HEK293 (cell line): ENCODE results near the gene YPEL4.

Experiments used
- CTCF ChIA-PET: fragments of 350-600 bp; formaldehyde crosslinking; extraction: SDS; loops from one replicate; lab custom pipeline; 2021; ENCODE audit warnings: antibody characterized with exemption; lab: Yijun Ruan, JAX
- POLR2A ChIA-PET: fragments of 300-600 bp; formaldehyde crosslinking; extraction: SDS; loops from one replicate; lab custom pipeline; 2020; ENCODE audit warnings: antibody characterized with exemption, inconsistent platforms; lab: Yijun Ruan, JAX
- H3K27ac ChIP-seq: fragments of 200-500 bp; sonication (Bioruptor generic); 2 replicates; pipeline ENCODE4 v1.5.1; 2014; ENCODE audit warnings: low read depth, low read length, control low read depth, inconsistent platforms; ENCODE audit errors: extremely low read depth
- H3K36me3 ChIP-seq, 2 experiments: fragments of 200-500 bp in 1 of 2; sonication (Bioruptor generic) in 1 of 2; 1 replicate in 1 of 2; 2 replicates in 1 of 2; pipeline ENCODE4 v1.5.1; 2014 to 2017; ENCODE audit warnings: inconsistent platforms in 2 of 2, low read length in 2 of 2; ENCODE audit not compliant: control insufficient read depth in 2 of 2, insufficient read depth in 1 of 2
- H3K4me1 ChIP-seq: fragments of 200-500 bp; sonication (Bioruptor generic); 2 replicates; pipeline ENCODE4 v1.5.1; 2014; ENCODE audit warnings: mild to moderate bottlenecking, low read length, inconsistent platforms; ENCODE audit not compliant: control insufficient read depth, insufficient read depth
- H3K4me3 ChIP-seq: 2 replicates; pipeline ENCODE4 v1.5.1; 2011; ENCODE audit warnings: low read depth, mild to moderate bottlenecking, control low read depth, low read length, moderate library complexity
- H3K9me3 ChIP-seq: fragments of 200-500 bp; sonication (Bioruptor generic); 2 replicates; pipeline ENCODE4 v1.5.1; 2014; ENCODE audit warnings: low read depth, low read length, inconsistent platforms; ENCODE audit not compliant: control insufficient read depth, insufficient read depth
- WT1 ChIP-seq: fragments of 450-650 bp; formaldehyde crosslinking; IDR thresholded peaks from 2 replicates; pipeline ENCODE4 v1.5.1; 2016; ENCODE audit warnings: missing biosample characterization, missing genetic modification characterization
- YY2 ChIP-seq: fragments of 450-650 bp; formaldehyde crosslinking; IDR thresholded peaks from 2 replicates; pipeline ENCODE4 v1.5.1; 2016; ENCODE audit warnings: missing biosample characterization, missing genetic modification characterization
- ZBTB1 ChIP-seq: fragments of 450-650 bp; formaldehyde crosslinking; IDR thresholded peaks from 2 replicates; pipeline ENCODE4 v1.5.1; 2016; ENCODE audit warnings: missing biosample characterization, missing genetic modification characterization
- ZEB2 ChIP-seq: fragments of 450-650 bp; formaldehyde crosslinking; IDR thresholded peaks from 2 replicates; pipeline ENCODE4 v1.5.1; 2016; ENCODE audit warnings: missing biosample characterization, missing genetic modification characterization
- ZNF148 ChIP-seq: fragments of 450-650 bp; formaldehyde crosslinking; IDR thresholded peaks from 2 replicates; pipeline ENCODE4 v1.5.0; 2017; ENCODE audit warnings: missing biosample characterization, missing genetic modification characterization, borderline replicate concordance
- ZNF248 ChIP-seq: fragments of 450-650 bp; formaldehyde crosslinking; IDR thresholded peaks from 2 replicates; pipeline ENCODE4 v1.5.1; 2017; ENCODE audit warnings: missing biosample characterization, missing genetic modification characterization
- ZNF274 ChIP-seq, 2 experiments: fragments of 200-500 bp in 1 of 2; fragments of 450-650 bp in 1 of 2; sonication (Bioruptor generic) in 1 of 2; formaldehyde crosslinking in 1 of 2; IDR thresholded peaks; 2 replicates each; pipeline versions ENCODE4 v1.5.1 to v1.6.1; 2014 to 2016; ENCODE audit warnings: borderline replicate concordance in 1 of 2, inconsistent platforms in 1 of 2, low read length in 1 of 2, missing biosample characterization in 1 of 2, missing genetic modification characterization in 1 of 2
- ZNF324 ChIP-seq: fragments of 450-650 bp; formaldehyde crosslinking; IDR thresholded peaks from 2 replicates; pipeline ENCODE4 v1.5.1; 2016; ENCODE audit warnings: missing biosample characterization, missing genetic modification characterization
- ZNF398 ChIP-seq: fragments of 450-650 bp; formaldehyde crosslinking; IDR thresholded peaks from 2 replicates; pipeline ENCODE4 v1.5.1; 2017; ENCODE audit warnings: missing biosample characterization, missing genetic modification characterization
- ZNF426 ChIP-seq: fragments of 450-650 bp; formaldehyde crosslinking; IDR thresholded peaks from 2 replicates; pipeline ENCODE4 v1.5.1; 2017; ENCODE audit warnings: missing biosample characterization, missing genetic modification characterization, mild to moderate bottlenecking, inconsistent platforms, moderate library complexity
- ZNF521 ChIP-seq: fragments of 450-650 bp; formaldehyde crosslinking; IDR thresholded peaks from 2 replicates; pipeline ENCODE4 v1.5.1; 2017; ENCODE audit warnings: missing biosample characterization, mild to moderate bottlenecking, missing genetic modification characterization
- ZNF561 ChIP-seq: fragments of 450-650 bp; IDR thresholded peaks from 2 replicates; pipeline ENCODE4 v1.5.1; 2018; ENCODE audit warnings: missing biosample characterization, missing genetic modification characterization, borderline replicate concordance
- ZNF629 ChIP-seq: fragments of 450-650 bp; formaldehyde crosslinking; IDR thresholded peaks from 2 replicates; pipeline ENCODE4 v1.5.1; 2017; ENCODE audit warnings: missing biosample characterization, missing genetic modification characterization
- ZNF658 ChIP-seq: fragments of 450-650 bp; formaldehyde crosslinking; IDR thresholded peaks from 2 replicates; pipeline ENCODE4; 2016; ENCODE audit warnings: missing biosample characterization, missing genetic modification characterization
- ZXDB ChIP-seq: fragments of 450-650 bp; formaldehyde crosslinking; IDR thresholded peaks from 2 replicates; pipeline ENCODE4 v1.5.1; 2016; ENCODE audit warnings: missing biosample characterization, missing genetic modification characterization
- TF ChIP-seq, protein P1 (sequence below): fragments of 450-650 bp; formaldehyde crosslinking; IDR thresholded peaks from 2 replicates; pipeline ENCODE4 v1.5.1; 2016; ENCODE audit warnings: missing biosample characterization, missing genetic modification characterization
- TF ChIP-seq, protein P2 (sequence below): fragments of 450-650 bp; formaldehyde crosslinking; IDR thresholded peaks from 2 replicates; pipeline ENCODE4 v1.5.1; 2016; ENCODE audit warnings: missing biosample characterization, missing genetic modification characterization
- TF ChIP-seq, protein P3 (sequence below): fragments of 450-650 bp; formaldehyde crosslinking; conservative IDR thresholded peaks from 2 replicates; pipeline ENCODE4 v1.5.1; 2016; ENCODE audit warnings: low read depth, missing biosample characterization, missing genetic modification characterization

Gene YPEL4

DNA sequence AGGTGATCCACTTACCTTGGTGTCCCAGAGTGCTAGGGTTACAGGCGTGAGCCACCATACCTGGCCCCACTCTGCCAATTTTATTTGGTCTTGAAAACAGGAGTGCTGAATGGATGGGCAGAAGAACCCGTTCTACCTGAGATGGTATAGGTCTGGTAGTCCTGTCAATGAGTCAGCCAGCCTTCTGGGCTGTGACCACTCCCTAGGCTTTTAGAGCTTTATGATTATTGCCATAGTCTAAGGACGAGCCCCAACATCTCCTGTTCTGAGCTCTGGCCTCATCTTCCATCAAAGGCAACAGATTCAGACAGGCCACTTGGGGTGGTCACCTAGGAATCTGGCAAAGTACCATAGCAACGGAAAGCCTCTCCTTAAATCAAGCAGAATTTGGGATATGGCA, 29.7 kb upstream of the YPEL4 start (continued):
- TF ChIP-seq, protein P1, sequence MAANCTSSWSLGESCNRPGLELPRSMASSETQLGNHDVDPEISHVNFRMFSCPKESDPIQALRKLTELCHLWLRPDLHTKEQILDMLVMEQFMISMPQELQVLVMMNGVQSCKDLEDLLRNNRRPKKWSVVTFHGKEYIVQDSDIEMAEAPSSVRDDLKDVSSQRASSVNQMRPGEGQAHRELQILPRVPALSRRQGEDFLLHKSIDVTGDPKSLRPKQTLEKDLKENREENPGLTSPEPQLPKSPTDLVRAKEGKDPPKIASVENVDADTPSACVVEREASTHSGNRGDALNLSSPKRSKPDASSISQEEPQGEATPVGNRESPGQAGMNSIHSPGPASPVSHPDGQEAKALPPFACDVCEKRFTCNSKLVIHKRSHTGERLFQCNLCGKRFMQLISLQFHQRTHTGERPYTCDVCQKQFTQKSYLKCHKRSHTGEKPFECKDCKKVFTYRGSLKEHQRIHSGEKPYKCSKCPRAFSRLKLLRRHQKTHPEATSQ (tag by site-specific recombination): no peak
- no peak for TF ChIP-seq ZNF248 (tag by site-specific recombination)

DNA sequence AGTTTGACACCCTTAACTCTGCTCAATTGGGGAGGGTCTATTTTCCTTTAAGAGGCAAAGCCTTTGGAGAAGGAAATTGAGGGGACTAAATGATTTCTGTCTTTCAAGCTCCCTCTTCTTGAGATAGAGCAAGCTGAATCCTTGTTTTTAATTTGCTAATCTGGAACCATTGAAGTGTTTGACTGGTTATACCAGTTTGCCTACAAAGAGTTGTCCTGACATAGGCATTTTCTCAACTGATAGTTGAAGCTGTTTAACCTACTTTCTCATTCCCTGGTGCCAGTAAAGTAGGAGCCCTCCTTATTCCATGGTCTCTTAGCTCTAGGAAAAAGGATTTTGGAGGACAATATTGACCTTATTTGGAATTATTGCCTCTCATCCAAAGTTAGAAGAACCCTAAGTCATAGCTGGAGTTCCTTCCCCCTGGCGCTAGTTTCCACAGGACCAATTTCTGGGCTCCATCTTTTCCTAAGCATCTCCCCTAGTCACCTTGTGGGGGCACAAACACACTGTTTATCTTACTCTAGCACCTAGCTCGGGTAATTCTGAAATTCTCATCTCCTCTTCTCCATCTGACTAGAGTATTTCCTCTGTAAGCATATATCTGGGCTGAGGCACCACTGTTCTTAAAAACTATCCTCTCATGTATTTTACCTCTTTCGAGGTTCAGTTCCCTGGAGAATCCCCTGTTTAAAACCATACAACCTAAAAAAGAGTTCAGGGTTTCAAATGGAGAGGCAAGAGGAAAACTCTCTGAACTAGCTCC, 25.6 kb upstream of the YPEL4 start:
- TF ChIP-seq WT1 (no peak), ZEB2 (tag by site-specific recombination) (no peak), ZBTB1 (no peak), ZNF561 (no peak), YY2 (no peak), ZNF521 (tag by site-specific recombination) (no peak), ZNF426 (tag by site-specific recombination) (no peak), ZNF629 (tag by site-specific recombination) (no peak), ZXDB (tag by site-specific recombination) (no peak), ZNF324 (no peak), ZNF274 (IDR thresholded peaks at IDR 0.05; ENCODE audit: low read length) (no peak), ZNF274 (tag by site-specific recombination; IDR thresholded peaks at IDR 0.05; ENCODE audit: borderline replicate concordance) (no peak), ZNF398 (tag by site-specific recombination) (no peak), ZNF148 (no peak), ZNF658 (no peak)
- TF ChIP-seq, protein P2, sequence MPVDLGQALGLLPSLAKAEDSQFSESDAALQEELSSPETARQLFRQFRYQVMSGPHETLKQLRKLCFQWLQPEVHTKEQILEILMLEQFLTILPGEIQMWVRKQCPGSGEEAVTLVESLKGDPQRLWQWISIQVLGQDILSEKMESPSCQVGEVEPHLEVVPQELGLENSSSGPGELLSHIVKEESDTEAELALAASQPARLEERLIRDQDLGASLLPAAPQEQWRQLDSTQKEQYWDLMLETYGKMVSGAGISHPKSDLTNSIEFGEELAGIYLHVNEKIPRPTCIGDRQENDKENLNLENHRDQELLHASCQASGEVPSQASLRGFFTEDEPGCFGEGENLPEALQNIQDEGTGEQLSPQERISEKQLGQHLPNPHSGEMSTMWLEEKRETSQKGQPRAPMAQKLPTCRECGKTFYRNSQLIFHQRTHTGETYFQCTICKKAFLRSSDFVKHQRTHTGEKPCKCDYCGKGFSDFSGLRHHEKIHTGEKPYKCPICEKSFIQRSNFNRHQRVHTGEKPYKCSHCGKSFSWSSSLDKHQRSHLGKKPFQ (tag by site-specific recombination): no peak
- TF ChIP-seq, protein P1 (tag by site-specific recombination): no peak
- TF ChIP-seq, protein P3, sequence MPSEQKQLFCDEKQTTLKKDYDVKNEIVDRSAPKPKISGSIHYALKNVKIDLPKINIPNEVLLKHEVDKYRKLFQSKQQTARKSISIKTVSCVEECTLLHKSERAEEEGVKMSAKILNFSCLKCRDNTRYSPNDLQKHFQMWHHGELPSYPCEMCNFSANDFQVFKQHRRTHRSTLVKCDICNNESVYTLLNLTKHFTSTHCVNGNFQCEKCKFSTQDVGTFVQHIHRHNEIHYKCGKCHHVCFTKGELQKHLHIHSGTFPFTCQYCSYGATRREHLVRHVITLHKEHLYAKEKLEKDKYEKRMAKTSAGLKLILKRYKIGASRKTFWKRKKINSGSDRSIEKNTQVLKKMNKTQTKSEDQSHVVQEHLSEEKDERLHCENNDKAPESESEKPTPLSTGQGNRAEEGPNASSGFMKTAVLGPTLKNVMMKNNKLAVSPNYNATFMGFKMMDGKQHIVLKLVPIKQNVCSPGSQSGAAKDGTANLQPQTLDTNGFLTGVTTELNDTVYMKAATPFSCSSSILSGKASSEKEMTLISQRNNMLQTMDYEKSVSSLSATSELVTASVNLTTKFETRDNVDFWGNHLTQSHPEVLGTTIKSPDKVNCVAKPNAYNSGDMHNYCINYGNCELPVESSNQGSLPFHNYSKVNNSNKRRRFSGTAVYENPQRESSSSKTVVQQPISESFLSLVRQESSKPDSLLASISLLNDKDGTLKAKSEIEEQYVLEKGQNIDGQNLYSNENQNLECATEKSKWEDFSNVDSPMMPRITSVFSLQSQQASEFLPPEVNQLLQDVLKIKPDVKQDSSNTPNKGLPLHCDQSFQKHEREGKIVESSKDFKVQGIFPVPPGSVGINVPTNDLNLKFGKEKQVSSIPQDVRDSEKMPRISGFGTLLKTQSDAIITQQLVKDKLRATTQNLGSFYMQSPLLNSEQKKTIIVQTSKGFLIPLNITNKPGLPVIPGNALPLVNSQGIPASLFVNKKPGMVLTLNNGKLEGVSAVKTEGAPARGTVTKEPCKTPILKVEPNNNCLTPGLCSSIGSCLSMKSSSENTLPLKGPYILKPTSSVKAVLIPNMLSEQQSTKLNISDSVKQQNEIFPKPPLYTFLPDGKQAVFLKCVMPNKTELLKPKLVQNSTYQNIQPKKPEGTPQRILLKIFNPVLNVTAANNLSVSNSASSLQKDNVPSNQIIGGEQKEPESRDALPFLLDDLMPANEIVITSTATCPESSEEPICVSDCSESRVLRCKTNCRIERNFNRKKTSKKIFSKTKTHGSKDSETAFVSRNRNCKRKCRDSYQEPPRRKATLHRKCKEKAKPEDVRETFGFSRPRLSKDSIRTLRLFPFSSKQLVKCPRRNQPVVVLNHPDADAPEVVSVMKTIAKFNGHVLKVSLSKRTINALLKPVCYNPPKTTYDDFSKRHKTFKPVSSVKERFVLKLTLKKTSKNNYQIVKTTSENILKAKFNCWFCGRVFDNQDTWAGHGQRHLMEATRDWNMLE (tag by site-specific recombination): no peak
- Histone ChIP-seq H3K36me3 (peaks cover 5 to 74% of the 10 kb centered on the region in 2 experiments), H3K9me3 (no peaks in the 10 kb centered on the region), H3K27ac (no peak overlapping the region), H3K4me1 (no peaks in the 10 kb centered on the region), H3K4me3 (no peak overlapping the region)
- CTCF ChIA-PET: interaction anchor here (0.6 to 2.2 kb wide), 2 partner anchors 32 to 125 kb away, joined by 3 to 8 read pairs; no protein-coding TSS in a partner anchor
- POLR2A ChIA-PET: no interaction called here
